ENCODE results near the gene MAPKAP1. TPM values are rescaled to one million over a fixed set of nuclear protein-coding genes. Genes with fewer than 3 reads are reported as not detected.
A peak's percentile ranks its signal among the peaks of the same experiment; 100 is the strongest.

MAPKAP1 gene
- total and polyA plus RNA-seq, 8 donors = 49.5 to 89.5 (median 56.2) TPM

DNA sequence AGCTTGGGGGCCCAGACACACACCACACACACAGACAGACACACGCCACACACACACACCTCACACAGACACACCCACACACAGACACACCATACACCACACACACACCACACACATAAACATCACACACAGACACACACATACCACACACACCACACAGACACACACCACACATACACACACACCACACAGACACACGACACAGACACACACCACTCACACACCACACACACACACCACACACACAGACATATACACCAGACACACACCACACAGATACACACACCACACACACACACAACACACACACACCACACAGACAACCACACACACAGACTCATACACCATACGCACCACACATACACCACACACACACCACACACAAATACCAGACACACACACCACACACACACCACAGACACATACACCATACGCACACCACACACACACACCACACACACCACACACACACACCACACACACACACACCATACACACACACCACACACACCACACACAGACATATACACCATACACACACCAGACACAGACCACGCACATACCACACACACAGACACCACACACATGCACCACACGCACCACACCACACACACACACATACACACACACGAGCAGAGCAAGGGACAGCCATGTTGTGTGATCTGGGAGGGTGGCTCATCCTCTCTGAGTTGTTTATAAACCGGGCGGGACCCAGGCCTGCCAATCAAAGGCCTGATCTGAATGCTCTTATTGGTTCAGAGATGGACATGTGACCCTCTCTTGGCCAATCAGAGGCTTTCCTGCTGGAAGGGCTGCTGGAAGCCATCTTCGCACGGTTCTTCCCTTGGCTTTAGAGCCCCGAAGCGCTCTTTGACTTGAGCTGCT is 297.1 kb downstream of the MAPKAP1 start:
- no peak for ATAC-seq
- peak overlapping the region in 1 of 2 donors; percentile 3 for H3K27ac ChIP-seq
- peak overlapping the region in 1 of 2 donors; percentile 19 for H3K4me3 ChIP-seq
- H3K27me3 ChIP-seq = peaks cover 0 to 26% of the 10 kb centered on the region in 2 donors
- H3K36me3 ChIP-seq = no peaks in the 10 kb centered on the region
- intact Hi-C loops (cut with DNase I) = loop anchor here (5.0 to 10.0 kb wide), 3 partner anchors 225 to 817 kb away; no protein-coding TSS in a partner anchor
- no peaks in the 10 kb centered on the region for H3K9me3 ChIP-seq
- TF ChIP-seq, protein P1, sequence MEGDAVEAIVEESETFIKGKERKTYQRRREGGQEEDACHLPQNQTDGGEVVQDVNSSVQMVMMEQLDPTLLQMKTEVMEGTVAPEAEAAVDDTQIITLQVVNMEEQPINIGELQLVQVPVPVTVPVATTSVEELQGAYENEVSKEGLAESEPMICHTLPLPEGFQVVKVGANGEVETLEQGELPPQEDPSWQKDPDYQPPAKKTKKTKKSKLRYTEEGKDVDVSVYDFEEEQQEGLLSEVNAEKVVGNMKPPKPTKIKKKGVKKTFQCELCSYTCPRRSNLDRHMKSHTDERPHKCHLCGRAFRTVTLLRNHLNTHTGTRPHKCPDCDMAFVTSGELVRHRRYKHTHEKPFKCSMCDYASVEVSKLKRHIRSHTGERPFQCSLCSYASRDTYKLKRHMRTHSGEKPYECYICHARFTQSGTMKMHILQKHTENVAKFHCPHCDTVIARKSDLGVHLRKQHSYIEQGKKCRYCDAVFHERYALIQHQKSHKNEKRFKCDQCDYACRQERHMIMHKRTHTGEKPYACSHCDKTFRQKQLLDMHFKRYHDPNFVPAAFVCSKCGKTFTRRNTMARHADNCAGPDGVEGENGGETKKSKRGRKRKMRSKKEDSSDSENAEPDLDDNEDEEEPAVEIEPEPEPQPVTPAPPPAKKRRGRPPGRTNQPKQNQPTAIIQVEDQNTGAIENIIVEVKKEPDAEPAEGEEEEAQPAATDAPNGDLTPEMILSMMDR (IDR thresholded peaks at IDR 0.05) = no peak
- DNase-seq = no peak
- H3K4me1 ChIP-seq = peaks cover 0 to 19% of the 10 kb centered on the region in 2 donors

DNA sequence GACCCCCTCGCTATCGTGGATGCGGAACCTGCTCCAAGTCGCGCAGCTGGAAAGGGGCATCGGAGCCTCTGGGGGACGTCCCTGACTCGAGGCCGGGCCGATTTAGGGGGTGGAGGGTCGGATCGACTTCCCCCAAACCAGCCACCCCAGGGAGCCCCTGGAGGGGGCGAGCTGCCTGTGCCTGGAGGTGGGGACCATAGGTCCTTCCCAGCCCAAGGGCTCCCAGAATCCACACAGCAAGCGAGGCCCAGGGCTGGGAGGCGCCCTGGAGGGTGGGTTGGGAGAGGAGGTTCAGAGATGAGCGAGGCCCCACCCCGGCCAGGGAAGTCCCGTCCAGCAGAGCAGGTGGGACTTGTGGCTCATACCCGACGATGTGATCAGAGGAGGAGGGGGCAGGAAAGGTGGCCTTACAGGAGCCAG is 297.8 kb downstream of the MAPKAP1 start:
- DNase-seq (no peak), ATAC-seq (no peak)
- no peaks in the 10 kb centered on the region for H3K36me3 ChIP-seq
- H3K9me3 ChIP-seq = no peaks in the 10 kb centered on the region
- peaks cover 0 to 26% of the 10 kb centered on the region in 2 donors for H3K27me3 ChIP-seq
- H3K4me1 ChIP-seq = peaks cover 0 to 19% of the 10 kb centered on the region in 2 donors
- intact Hi-C loops (cut with DNase I) = loop anchor here in 1 of 2 donors (5.0 kb wide), 1 partner anchor 818 kb away; no protein-coding TSS in a partner anchor
- no peak overlapping the region for H3K4me3 ChIP-seq
- TF ChIP-seq, protein P1 (IDR thresholded peaks at IDR 0.05) = no peak
- H3K27ac ChIP-seq = no peak overlapping the region

DNA sequence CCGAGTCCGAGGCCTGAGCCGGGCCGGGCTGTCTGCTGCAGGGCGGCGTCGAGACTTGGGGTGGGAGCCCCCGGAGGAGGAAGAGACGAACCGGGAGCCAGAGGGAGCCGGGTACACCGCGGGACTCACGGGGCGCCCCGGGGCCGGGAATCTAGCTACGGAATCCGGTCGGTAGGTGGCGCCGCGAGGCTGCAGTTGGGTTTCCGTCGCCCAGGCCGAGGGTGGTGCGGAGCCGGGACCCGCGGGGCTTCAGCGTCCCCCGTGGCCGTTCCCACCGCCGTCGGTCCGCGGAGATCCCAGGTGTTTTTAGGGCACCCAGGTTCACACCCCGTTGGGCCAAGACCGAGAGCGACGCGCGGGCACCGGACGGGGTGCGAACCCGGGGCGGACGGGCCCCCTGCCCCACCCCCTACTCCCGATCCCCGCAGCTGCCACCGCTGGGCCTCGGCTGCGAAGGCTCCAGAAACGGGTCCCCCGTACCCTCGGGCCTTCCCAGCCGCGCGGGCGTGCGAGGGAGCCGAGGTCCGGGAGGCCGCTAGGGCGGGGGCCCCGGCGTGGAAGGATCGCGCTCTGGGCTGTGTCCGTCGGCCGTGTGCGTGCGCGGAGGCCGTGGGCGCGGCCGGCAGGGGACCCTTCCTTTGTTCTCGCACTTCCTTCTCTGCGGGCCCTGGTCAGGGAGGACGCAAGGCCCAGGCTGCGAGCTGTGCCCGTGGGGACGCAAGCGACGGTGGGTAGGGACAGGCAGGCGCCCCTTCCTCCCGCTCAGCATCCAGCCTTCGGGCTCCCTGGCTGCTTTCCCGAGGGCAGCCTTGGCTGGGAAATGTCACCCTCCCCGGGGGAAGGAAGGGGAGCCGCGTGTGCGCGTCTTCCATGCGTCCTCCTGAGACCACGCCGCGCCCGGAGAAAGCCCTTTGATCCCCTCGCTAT is 298.8 kb downstream of the MAPKAP1 start:
- Histone ChIP-seq H3K9me3 (no peaks in the 10 kb centered on the region), H3K4me3 (peak overlapping the region; percentile 52 to 59), H3K27ac (peak overlapping the region; percentile 19 to 53), H3K36me3 (no peaks in the 10 kb centered on the region), H3K4me1 (peaks cover 0 to 19% of the 10 kb centered on the region in 2 donors), H3K27me3 (peaks cover 0 to 26% of the 10 kb centered on the region in 2 donors)
- peak; percentile 77 to 96 (median 82) for DNase-seq
- TF ChIP-seq, protein P1 (IDR thresholded peaks at IDR 0.05) = peak; percentile 88 to 92
- ATAC-seq = peak; percentile 96
- intact Hi-C loops (cut with DNase I) = loop anchor here in 1 of 2 donors (5.0 kb wide), 1 partner anchor 819 kb away; no protein-coding TSS in a partner anchor

DNA sequence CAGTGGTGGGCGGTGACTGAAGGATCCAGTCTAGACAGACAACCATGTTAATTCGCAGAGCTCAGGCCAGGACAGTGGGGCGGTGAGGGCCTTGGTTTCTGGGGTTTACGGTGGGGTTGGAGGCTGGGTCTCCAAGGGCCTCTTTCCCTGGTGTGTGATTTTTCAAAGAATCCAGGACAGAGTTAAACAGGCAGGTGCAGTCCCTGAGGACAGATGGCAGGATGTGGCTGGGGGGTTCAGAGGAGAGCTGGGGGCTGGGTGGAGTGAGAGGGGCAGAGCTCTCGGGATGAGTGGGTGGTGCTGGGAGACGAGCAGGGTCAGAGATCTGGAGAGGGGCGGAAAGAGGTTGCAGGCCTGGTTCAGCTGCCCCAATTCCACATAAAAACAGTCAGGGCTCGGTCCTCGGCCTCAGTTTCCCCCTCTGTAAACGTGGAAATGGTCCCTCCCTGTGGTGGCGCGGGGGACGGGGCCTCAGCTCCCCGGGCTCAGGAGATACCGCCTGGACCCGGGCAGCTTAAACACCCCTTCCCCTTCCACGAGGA is 299.5 kb downstream of the MAPKAP1 start:
- no peak for DNase-seq
- H3K27ac ChIP-seq = no peak overlapping the region
- no peaks in the 10 kb centered on the region for H3K36me3 ChIP-seq
- intact Hi-C loops (cut with DNase I) = loop anchor here in 1 of 2 donors (5.0 kb wide), 1 partner anchor 820 kb away; no protein-coding TSS in a partner anchor
- H3K4me3 ChIP-seq = peak overlapping the region; percentile 52 to 59
- H3K9me3 ChIP-seq = no peaks in the 10 kb centered on the region
- peaks cover 0 to 19% of the 10 kb centered on the region in 2 donors for H3K4me1 ChIP-seq
- TF ChIP-seq, protein P1 (IDR thresholded peaks at IDR 0.05) = no peak
- peaks cover 0 to 26% of the 10 kb centered on the region in 2 donors for H3K27me3 ChIP-seq
- ATAC-seq = no peak
